ENCODE measurements around the gene FOXP1.
A peak's percentile ranks its signal among the peaks of the same experiment; 100 is the strongest.

FOXP1 gene

DNA sequence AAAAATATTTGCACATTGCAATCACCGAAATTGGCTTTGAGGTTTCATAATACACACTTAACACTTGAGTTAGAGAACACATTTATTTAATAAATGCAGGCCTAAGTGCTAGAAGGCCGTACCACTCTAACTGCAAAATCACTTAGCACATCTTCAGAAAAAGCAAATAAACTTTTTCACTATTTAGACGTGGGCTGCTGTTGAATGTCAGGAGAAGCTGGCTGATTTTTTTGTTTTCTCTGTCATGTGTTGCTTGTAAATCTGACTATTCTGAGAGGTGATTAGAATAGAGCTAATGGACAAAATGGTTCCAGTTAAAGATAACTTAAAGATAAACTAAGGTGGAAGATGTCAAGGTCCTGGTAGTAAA, 265.1 kb downstream of the FOXP1 start:
- no peak for DNase-seq

- no peak for DNase-seq
Observed at GRCh38 chr3:71317749-71318457, 265.6 kb downstream of the FOXP1 start.

DNA sequence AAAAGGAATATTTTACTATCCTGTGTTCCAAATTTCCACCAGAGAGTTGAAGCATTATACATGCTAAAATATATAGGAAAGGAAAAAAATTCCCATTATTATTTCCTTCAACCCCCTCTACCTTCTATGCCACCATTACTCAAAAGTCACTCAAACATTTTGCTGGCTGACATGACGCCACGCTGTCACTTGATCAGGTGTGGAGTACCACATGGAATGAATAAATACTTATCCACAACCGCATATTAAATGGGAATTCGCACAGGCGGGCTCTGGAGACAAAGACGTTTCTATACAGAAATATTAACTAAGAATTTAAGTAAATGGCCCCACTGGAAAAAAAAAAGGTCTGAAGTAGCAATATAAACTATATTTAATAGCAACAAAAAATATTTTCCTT, 266.4 kb downstream of the FOXP1 start:
- no peak for DNase-seq

DNA sequence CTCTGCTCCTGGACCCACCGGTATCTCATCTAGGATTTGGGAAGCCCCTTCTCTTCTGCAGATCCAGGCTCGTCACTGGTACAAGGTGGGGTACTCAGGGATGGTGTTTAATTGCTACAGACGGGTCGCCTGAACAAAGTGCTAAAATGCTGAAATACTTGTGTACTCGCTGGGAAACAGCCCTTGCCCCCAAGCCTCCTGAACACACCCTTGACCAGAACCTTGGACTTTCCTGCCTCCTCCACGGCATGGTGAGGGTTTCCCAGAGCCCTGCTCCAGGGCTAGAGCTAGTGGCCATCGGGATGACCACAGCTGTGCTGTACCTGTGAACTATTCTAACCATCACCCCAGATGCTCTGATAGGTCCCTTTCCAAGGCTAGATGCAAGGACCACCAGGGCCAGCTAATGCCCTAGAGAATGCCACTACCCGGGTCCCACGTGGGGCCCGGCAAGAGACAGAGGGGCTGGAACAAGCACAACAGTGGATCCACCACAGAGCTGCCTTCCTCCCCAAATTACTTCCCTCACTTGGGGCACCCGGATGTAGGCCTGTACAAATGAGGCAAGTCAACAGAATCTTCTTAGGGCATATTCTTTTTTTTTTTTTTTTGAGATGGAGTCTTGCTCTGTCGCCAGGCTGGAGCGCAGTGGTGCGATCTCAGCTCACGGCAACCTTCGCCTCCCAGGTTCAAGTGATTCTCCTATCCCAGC, 267.3 kb downstream of the FOXP1 start:
- no peak for DNase-seq

DNA sequence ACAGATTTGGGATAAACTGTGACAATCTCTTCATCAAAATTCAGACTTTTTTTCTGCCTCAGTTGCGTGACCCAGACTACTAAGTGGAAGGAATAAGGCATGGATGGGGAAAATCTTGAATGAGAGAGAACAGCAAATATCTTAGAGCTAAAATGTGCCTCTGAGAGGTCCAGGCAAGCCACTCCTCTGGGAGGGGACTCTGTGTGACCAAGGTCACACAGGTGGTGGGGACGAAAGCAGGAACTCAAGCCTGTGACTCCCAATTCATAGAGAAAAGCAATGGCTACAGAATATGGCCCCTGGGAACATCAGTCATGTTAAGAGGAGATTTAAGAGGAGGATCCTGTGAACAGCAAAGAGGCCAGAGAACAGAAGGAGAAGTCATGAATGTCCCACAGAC, 268.1 kb downstream of the FOXP1 start:
- DNase-seq: no peak

DNA sequence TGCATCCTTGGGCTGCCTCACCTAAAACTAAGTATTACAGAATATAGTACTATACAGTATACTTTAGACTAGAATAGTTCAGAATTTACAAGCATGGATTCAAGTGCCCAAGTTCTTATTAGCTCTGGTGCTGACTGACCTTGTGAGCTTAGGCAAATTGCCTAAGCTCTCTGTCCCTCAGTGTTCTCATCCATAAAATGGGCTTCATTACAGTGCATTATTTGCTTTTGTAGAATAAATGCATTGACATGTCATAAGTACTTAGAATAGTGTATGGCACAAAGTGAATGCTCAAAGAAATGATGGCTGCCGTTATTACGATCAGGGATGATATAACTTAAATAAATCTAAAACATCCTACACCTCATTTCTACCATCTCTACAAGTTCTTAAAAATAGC, 269.7 kb downstream of the FOXP1 start:
- no peak for DNase-seq

DNA sequence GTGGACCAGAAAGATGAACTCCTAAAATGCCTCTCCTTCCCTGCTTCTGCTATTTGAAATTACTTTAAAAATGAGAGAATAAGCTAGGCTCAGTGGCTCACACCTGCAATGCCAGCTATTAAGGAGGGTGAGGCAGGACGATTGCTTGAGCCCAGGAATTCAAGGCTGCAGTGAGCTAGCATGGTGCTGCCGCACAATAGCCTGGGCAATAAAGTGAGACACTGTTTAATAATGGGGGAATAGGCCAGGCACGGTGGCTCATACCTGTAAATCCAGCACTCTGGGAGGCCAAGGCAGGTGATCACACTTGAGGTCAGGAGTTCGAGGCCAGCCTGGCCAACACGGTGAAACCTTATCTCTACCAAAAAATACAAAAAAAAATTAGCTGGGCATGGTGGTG, 271.1 kb downstream of the FOXP1 start:
- DNase-seq: no peak

DNA sequence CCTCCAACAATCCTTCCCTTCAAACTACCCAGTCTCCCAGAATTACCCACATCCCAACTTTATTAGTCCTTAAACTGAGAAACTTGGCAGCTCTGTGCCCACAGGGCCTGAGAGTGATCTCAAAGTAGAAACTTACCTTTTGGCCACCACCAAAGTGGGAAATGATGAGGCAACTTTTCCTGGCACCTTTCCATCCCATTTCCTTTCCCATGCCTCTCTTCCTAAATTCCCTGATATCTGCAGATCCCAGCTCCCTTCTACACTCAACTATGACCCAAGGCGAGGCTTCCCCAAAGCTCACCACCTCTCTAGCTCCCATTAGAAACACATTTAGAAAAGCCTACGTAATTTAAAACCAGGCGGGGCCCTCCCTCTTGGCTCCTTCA, 271.9 kb downstream of the FOXP1 start:
- DNase-seq: no peak

GRCh38 chr3:71310980-71311660, 272.4 kb downstream of the FOXP1 start:
- no peak for DNase-seq

DNA sequence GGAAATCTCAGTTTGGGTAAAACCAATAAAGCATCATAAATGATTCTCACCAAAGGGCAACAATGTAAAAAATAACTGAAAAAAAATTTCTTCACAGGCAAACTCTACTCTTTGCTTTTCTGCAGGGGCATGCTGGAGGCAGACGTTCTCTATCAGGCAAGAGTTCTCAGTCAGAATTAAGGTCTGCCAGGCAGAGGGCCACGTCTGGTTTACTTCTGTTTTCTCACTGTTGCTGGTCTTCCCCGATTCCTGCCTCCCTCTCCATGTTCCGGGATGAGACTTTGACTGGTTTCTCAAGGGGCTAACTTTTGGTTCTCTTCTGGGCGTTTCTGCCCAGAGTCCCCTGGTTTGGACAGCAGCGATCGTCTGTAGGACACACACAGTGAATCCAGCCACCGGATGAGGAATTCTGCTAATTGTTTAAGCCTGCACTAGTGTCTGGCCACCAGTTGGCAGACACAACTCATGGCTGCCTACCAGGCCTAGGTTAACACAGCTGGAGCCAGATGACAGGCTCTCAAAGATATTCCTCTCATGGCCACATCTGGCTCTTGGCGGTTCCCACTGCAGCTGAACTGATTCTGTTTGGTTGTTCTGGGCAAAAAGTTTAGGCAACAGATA, 273.1 kb downstream of the FOXP1 start:
- DNase-seq: no peak

- DNase-seq: no peak
Observed at GRCh38 chr3:71309886-71310285, 273.6 kb downstream of the FOXP1 start.

DNA sequence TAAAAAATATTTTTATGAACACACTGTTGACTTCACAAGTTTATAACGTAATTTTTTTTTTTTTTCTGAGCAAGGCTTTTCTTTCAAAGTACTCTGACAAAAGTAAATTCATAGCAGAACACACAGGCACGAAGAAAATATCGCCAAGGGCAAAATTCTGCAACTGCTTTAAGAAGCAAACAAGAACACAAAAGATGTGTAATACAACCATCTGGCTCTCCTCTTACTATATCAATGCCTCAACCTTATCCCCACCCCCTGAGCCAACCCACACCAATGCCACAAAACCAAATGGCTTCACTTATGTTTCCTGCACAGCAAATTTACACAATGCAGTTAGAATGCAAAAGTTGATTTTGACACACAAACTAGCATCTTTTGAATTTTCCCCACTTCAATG, 274.2 kb downstream of the FOXP1 start:
- DNase-seq: peak; percentile 30 to 33

GRCh38 chr3:71308836-71309235, 274.7 kb downstream of the FOXP1 start:
- DNase-seq: no peak

DNA sequence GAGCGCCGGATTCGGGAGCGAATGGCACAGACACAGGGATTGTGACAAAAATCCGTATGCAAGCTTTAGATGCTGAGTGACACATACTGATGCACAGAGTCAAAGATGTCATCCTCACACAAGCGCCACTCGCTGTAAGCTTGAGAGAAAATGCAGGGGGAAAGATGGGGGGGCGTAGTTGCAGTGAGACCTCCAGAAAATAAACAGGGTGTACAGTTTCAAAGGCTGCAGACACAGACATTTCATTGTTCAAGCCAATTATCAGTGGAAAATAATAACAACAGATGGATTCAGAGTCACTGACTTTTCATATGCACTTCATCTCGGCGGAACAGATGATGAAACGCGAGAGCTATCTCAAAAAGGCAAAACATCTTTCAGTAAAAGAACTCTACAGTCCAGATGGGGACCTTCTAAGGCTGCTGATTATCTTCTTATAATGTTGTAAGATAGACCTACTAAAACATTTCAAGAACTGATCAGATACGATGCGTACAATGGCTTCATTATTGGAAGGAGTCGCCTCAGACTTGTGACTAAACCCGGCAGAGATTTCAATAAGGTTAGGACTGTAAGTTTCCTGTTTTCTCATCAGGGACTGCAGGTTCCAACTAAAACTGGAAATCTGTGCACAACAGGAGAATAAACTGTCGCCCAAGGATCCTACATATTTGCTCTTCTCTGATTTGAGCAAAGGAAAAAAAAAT, 275.4 kb downstream of the FOXP1 start:
- no peak for DNase-seq

DNA sequence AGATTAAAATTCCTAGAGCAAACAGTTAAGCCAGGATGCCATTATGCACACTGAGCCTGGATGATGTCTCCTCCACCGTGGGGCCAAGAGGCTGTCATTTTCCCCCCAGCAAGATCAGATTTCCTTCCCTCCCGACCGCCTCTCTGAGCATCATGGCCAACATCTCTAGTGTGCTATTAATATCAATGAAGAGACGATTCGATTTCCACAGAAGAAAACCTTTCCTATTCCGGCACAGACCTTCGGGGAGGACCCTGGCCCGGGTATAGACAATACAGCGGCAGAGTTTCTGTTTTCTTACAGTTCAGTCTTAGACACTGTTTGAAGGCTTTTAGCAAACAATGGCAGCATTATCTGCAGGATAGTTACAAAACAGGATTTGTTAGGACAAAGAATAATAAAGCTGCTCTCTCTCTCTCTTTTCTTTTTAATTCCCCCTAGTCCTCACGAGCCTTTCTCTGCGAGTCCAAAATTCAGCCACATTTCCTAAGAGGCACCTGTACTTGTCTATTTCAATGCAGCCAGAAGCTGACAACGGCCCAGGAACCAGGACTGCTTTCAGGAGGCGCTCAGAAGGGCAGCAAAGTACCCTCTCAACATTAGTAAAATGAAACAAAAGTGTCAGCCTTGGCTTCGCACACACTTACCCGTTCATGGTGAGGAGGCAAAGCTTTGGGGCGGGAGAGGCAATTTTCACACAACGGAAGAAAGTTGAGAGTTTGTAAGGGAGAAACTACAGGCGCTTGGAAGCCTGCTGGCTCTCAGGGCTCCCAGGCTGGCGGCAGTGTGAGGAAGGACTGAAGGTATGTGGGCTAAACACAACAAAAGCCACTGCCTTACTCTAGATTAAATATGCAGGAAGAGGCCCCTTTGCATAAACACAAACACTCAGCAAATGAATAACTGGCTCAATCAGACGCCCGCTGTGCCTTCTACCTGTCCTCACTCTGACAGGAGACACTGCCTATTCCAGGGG, 278.0 kb downstream of the FOXP1 start:
- peak in 1 of 2 donors; percentile 20 for DNase-seq

GRCh38 chr3:71304684-71305083, 278.8 kb downstream of the FOXP1 start:
- peak; percentile 20 to 50 for DNase-seq

- DNase-seq: no peak
Observed at GRCh38 chr3:71304247-71304646, 279.3 kb downstream of the FOXP1 start.

GRCh38 chr3:71303627-71304200, 279.8 kb downstream of the FOXP1 start:
- DNase-seq: no peak

GRCh38 chr3:71302604-71303003, 280.9 kb downstream of the FOXP1 start:
- DNase-seq: no peak

- no peak for DNase-seq
Observed at GRCh38 chr3:71300951-71301393, 282.6 kb downstream of the FOXP1 start.

GRCh38 chr3:71299160-71299559, 284.4 kb downstream of the FOXP1 start:
- peak in 1 of 2 donors; percentile 36 for DNase-seq

All from activated CD4-positive, alpha-beta T cell treated with anti-CD3 and anti-CD28 coated beads for 4 hours (primary cell).